NCI-H526 (cell line): ENCODE results near the gene YWHAB.
"Not testable (repeated sequence)": the region's sequence is repeated elsewhere in the genome, so short reads cannot be mapped to it uniquely, and the experiment has no call there.

Experiments used
- DNase-seq, 2 experiments: peaks; one replicate each; lab custom pipeline; 2025; lab: John Stamatoyannopoulos, UW

YWHAB gene

DNA sequence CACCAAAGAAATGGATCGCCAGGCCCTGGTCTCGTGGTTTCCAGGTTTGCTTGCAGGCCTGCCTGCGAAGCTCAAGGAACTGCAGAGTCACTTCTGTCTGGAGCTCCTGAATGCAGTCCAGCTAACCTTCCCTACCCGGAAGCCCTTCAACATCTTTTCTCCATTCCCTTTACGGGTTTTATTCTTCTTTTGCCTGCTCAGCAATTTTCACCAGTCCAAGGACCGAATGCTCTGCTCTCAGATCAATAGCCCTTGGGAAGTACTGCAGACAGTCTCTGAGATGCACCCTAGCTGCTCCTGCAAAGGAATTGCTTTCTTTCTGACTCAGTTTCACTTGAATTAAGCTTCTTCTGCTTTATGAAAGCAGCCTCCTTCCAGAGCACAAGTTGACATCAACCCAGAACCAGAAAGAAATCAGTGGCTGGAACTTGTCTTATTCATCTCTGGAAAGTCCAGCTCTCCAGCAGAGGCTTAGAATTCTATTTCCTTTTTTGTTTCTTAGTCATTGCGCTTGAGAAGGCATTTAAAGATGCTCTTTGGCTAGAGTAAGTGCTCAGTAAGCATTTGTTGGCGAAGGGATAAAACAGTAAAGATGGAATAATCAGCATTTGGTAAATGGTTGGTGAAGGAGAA is 18.7 kb upstream of the YWHAB start:
- no peak for DNase-seq

DNA sequence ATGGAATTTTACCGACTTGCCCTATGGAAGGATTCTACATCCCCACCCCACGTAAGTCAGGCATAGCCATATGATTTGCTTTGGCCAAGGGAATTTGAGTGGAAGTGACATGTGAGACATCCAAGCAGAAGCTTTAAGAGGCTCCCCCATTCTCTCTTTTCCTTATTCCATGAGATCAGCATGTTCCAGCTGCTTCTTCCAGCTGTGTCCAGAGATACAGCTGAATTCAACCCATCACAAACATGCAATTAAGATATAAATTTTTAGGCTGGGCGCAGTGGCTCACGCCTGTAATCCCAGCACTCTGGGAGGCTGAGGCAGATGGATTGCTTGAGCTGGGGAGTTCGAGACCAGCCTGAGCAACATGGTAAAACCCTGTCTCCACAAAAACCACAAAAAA is 16.0 kb upstream of the YWHAB start:
- no peak for DNase-seq

DNA sequence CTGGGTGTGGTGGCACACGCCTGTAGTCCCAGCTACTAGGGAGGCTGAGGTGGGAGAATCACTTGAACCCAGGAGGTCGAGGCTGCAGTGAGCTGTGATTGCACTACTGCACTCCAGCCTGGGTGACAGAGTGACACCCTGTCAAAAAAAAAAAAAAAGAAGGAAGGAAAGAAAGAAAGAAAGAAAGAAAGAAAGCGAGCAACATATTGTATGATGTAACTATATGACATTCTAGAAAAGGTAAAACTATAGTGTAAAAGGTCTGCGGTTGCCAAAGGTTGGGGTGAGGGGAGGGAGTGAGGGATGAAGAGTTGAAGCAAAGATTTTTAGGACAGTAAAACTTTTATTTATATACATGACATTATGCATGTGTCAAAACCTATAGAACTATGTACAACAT is 3.1 kb upstream of the YWHAB start:
- not testable (repeated sequence) for DNase-seq

DNA sequence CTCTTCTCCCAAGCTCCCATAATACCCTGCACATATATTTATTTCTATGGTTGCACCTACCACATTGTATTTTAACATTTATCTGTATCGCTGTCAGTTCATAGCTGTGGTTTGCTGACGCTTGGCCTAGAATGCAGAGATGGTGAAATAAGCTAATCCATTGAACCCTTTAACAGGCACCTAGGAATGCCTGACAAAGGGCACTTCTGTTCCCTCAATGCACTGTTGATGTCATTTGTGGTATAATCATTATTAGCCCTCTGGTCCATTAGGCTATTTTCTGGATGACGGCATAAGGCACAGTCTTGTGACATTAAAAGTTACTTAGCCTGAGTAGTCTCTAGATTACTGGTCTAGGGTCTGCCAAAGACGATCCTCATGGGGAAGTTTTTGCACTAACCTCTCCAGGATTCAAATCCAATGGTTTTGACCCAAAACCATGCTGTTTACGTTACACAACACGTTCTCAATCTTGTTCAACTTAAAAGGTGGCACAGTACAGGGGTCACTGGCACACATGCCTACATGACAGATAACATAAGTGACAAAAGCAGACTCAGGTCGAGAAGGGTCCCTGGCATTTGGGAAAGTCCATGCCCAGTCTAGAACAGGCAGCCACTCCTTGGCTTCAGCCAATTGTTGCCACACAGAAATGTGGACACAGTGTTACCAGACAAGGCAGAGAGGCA is 2.1 kb upstream of the YWHAB start:
- DNase-seq = no peak

DNA sequence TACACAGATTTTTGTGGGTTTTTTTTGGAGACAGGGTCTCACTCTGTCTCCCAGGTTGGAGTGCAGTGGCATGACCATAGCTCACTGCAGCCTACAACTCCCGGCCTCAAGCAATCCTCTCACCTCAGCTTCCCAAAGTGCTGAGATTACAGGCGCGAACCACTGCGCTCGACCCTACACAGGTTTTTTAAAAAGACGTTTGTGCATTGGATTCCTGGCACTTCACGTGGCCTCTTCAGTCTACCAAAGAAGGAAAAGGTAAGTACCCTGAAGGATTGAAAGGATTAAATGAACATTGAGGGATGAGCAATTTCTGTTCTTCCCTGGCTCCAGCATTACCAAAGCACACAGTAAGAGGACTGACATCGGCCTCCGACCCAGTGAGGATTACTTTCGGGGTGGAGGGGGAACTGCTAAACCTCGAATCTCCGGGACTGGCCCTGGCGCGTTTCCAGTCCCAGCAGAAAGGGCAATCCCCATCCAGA is 556 bp upstream of the YWHAB start:
- no peak for DNase-seq

DNA sequence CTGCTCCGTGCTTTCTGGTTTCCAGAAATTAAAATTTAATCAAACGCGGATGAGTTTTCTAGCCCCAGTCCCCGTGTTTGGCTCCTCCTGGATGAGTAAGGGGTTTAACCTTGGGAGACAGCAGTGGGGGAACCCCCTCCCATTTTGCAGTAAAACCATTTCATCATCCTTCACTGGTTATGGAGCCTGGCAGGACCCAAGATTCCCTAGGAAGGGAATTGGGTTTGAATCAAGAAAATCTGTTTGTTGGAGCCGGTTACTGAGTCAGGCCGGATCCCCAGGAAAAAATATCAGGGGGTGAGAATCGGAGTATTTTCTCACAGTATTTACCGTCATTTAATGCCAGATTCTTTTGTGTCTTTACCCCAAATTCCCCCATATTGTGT is 754 bp downstream of the YWHAB start:
- no peak for DNase-seq

DNA sequence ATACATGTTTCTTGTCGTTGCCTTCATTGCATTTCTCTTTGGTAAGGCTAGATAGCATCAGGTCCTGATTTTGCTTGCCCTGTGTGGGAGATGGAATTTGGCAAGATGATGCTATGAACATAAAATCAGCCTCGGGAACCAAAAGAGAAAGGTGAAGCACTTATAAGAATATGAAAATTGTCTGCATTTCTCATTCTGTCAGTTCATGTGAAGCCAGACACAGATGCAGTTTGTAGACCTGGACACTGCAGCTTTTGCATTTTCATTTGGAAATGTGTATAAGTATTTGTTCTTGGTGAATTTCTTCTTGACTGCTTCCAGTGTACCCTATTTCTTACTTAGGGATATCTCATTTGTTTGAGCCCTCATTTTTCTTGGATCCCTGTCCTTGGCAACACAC is 1.3 kb downstream of the YWHAB start:
- DNase-seq = no peak

DNA sequence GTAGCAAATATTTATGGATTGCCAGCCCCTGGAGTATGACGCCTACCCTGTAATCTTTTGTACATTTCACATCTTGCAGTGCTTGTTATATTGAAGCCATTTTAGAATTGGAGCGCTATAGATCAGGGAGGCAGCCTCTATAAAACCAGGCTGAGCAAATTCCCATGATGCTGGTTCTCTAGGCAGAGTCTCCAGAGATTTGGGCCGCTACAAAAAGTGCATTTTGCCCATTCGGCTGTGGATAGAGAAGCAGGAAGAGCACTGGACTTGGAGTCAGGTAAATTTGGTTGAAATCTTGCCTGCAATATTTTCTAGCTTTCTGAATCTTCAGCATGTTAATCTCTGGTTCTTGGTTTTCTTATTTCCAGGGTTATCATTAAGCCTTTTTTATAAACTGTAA is 2.0 kb downstream of the YWHAB start:
- no peak for DNase-seq

DNA sequence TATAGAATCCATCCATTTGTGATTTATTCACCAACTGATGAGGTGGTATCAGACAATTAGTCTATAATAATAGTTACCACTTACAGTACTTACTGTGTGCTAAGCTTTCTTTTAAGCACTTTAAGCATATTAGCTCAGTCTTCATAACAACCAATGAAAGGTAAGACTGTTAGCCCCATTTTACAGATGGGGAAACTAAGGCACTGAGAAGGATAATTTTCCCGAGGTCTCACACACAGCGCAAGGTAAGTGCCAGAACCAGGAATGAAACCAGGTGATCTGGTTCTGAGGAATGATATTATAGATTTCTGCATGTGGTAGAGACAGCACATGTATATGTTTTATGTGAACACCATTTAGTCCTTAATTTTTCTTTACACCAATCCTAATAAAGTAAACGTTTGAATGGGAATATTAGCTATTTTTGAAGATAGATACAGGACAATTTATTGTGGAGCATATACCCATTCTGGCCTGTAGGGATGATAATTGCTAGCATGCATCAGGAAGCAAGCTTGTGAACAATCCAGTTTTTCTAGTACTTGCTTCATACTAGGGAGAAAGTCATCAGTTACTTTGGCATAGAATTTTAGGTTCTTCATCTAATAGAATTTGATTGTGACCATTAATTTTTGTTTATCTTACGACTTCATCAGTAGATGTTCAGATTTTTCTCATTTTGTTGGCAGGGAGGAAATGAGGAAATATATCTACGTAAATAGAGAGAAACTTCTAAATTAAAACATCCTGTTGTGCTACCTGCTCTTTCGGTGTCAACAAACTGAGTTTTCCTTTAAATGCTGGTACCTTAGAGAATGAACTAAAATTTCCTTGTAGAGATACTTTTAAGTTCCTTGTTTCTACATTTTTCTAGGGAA is 3.0 kb downstream of the YWHAB start:
- peak in 1 of 2 experiments; percentile 18 for DNase-seq

DNA sequence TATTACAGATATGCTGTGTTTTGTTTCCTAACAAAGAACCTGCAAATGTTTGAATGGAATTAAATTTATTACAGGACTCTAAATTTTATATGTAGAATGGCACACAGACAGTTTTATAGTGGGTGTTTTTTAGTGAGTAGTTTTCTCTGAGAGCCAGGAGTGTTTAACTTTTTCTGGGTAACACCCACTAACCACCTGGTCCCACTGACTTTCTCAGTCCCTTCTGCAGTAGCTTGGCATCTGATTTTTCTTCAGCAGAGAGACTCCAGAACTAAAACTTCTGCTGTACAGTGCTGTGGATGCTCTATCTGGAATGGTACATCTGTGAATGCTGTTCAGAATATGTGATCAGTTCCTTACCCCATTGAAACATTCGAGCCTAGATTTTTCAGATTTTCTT is 6.3 kb downstream of the YWHAB start:
- DNase-seq = no peak

DNA sequence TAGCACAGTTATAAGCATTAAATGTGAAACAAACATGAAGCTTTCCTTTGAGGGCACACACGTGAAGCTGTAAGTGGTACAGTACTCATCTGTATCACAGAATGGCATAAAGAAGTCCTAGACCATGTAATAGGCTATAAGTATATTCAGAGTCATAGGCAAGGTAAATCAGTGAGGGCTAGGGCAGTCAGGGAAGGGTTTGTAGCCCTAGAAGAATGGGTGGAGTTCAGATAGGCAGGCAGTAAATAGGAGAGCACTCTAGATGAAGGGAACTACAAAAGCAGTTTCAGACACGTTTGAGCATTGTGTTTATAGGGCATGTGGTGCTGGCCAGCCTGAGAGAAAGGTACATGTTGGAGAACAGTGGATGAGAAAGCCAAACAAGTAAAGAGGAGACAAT is 9.5 kb downstream of the YWHAB start:
- DNase-seq = no peak

DNA sequence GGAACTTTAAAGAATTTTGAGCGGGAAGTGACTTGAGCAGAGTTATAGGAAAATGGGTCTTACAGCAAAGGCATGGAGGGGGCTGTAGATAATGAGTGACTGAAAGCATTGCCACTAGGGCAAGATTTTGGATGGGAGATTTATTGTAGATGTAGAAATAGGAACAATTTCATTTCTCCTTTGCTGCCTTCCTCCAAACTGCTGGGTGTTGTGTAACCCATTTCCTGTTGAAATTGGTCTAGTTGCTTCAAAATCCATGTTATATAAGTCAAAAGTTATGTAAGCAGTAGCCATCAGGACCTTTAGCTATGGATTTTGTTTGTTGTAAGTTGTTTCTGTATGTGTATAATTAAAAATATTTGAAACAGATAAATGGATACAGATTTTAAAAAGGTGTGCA is 11.1 kb downstream of the YWHAB start:
- no peak for DNase-seq

DNA sequence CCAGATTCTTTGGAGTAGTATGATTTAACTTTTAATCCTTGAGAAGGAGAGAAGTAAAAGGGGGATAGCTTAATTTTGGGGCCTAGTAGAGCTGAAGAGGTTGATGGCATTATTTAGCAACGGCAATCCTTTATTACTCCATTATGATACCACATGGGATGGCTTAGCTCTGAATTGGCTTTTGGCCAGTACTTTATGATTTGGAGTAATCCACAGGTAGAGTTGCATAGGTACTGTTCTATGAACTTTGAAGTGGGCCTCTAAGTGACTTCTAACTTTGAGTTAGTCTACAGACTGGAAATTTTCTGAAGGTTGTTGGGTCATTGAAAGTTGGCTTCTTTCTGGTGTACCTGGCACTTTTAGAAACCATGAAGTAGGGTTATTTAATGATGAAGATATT is 11.6 kb downstream of the YWHAB start:
- no peak for DNase-seq

DNA sequence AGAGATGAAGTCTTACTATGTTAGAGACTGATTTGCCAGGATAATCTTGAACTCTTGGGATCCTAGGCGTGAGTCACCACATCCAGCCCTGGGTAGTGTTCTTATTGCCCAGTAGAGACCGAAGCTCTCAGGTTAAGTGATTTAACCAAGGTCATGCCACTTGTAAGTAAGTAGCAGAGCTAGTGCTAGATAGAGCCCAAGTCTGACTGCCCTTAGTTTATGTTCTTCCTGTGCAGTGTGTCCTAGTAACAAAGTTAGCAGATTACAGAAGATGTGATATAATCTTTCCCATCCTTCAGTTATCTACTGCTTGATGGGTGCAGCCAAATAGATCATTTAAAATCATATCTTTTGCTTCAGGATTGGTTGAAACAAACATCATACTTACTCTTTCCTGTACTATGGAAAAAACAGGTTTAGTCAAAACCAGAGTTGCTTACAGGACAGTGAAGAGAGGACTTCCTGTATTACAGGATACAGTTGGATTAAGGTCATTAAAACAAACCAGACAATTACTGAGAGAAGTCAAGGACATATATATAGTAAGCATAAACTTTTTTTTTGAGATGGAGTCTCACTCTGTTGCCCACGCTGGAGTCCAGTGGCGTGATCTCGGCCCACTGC is 14.8 kb downstream of the YWHAB start:
- no peak for DNase-seq

DNA sequence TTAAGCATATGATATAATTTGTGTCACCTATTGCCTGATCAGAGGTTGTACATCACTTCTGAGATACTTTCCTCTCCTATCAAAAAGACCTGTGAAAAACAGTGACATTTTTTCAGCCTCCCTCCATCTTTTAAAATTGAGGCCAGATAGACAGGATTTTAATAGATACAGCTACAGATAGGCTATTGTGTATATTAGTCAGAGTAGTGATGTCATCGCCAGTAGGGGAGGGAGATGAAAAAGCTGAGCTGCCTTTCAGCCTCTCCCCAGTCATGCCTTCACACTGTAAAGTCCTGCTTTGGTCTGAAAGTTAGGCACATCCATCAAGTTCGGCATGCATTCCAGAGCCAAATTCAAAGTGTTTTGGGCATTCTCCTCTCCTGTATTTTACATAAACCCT is 16.5 kb downstream of the YWHAB start:
- no peak for DNase-seq

DNA sequence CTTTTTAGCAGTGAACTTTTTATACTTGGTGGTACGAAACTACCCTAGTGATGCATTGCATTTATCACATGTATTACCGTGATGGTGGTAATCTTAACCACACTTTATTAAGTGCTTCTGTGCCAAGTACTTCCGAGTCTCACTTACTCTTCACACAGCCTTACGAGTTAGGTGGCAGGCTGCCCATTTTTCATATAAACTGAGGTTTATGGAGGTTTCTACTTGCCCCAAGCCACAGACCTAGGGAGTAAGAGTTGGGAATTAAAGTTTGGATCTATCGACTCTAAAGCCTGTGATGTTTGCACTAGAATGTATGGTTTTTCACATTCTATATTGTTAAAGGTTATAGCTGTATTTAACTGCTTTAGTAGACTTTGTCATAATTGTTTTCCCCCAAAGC is 18.9 kb downstream of the YWHAB start:
- no peak for DNase-seq

DNA sequence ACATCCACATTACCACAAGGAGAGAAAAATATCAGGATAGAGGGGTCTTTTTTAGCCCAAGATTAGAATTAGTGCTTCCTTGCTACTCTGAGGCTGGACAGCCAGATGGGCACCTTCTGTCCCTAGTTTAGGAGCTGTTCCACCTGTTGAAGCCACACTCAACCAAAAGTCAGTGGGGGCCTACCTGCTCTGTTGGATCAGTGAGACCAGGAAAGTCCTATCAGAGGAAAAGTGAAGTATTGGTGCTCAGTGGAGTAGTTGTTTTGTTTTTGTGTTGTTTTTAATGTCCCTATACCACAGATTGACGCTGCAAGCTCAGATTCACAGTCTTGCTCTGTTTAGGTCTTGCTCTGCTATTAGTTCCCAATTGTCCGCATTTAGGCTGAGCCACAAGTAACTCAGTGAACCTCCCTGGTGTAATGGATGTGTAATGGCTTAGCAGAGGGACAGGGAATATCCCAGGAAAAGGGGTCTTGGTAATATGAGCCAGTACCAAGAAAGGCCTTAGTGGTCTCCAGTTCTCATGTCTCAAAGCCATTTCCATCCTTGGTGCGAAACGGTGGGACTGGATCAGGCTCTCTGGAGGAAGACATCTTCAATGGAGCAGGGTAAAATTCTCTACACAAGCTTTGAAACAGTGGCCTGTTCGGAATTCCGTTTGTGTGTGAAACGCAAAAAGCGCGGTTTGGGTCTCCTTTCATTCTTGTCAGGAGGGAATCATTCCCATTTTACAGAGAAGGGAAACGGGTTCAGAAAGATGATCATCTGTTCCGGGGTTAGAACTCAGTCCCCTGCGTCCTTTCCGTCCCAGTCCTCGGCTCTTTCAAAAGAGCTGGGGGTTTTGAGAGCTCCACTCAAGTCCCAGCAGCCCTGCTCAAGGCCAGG is 23.7 kb downstream of the YWHAB start:
- DNase-seq = peak in 1 of 2 experiments; percentile 13

DNA sequence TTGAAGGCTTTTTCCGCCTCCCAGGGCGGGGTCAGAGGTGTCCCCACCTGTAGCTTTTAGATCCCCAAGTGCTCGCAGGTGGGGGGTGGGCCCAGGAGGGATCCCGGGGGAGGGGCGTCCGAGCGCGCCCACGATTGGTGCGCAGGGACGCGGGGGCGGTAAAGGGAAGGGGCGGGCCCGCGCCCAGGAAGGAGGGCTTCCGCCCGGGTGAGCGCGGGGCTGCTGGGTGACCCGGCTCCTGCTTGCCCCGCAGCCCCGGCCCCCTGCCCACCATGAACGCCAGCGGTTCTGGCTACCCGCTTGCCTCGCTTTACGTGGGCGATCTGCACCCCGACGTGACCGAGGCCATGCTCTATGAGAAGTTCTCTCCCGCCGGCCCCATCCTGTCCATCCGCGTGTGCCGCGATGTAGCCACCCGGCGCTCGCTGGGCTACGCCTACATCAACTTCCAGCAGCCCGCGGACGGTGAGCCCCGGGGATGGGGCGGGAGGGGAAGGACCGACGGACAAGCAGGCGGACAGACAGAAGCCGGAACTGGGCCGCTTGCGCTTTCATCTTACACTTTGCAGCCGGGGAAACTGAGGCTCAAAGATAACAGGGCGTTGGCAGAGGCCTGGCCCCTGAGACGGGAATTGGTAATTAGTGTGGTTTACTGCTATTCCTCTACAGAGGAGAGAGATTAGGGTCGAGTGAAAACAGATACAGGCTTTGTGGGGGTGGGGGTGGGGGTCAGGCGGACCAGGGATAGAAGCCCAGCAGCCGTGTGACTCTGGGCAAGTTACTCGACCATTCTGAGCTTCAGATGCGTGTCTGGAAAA is 24.6 kb downstream of the YWHAB start, which contains the start of gene PABPC1L:
Gene PABPC1L (plus strand): TSS at position 189 of the 818 bp plus-strand sequence. CDS start 84 bp downstream, at position 273.
- peak; percentile 58 to 93 for DNase-seq

DNA sequence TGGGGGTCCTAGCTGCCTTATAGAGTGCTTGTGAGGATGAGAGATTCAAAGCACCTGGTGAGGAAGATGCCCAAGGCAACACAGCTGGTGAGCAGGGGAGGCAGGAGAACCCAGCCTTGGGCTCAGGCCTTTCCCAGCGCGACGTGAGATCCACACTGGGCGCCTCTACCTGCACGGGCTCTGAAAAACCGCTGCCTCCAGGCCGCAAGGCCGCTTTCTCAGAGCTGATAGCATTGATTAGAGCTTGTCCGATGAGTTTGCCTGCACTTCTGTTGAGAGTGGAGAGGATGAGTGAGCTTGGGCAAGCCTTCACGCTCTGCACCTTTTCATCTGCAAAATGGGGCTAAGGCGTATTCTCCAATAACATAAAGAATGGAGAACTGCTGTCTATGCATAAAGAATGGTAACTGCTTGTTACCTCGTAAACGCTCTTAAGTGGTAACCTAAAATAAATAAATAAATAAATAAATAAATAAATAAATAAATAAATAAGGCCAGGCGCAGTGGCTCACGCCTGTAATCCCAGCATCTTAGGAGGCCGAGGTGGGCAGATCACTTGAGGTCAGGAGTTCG is 25.3 kb downstream of the YWHAB start:
- DNase-seq = peak in 1 of 2 experiments; percentile 39
